DND-41 (cell line): ENCODE results near the gene PRRC2B.

ENCODE experiments used
- ATAC-seq: fragments of 200-7000 bp; cut with Tn5 transposase; 3 replicates; pipeline ENCODE4 v1.9.1; 2021; ENCODE audit warnings: low read depth; ENCODE audit not compliant: insufficient read depth
- DNase-seq: peaks from one replicate; pipeline ENCODE4 v3.0.0-alpha.2; 2020
- H2AFZ ChIP-seq: 2 replicates; pipeline ENCODE4 v1.6.0; 2012; ENCODE audit warnings: low read depth, low read length
- H3K27ac ChIP-seq: 2 replicates; pipeline ENCODE4 v1.5.1; 2012; ENCODE audit warnings: low read length, inconsistent platforms
- H3K27me3 ChIP-seq: fragments of 200-600 bp; sonication (generic); 2 replicates; pipeline ENCODE4 v1.6.0; 2012; ENCODE audit warnings: low read length, mild to moderate bottlenecking, inconsistent platforms; ENCODE audit not compliant: insufficient read depth, poor library complexity
- H3K36me3 ChIP-seq: 2 replicates; pipeline ENCODE4 v1.5.1; 2012; ENCODE audit warnings: low read length, inconsistent platforms; ENCODE audit not compliant: insufficient read depth
- H3K4me1 ChIP-seq: 2 replicates; pipeline ENCODE4 v1.5.1; 2012; ENCODE audit warnings: mild to moderate bottlenecking, low read length; ENCODE audit not compliant: insufficient read depth
- H3K4me2 ChIP-seq: 2 replicates; pipeline ENCODE4 v1.6.0; 2012; ENCODE audit warnings: mild to moderate bottlenecking, moderate library complexity, low read length, inconsistent platforms; ENCODE audit not compliant: insufficient read depth
- H3K4me3 ChIP-seq, 2 experiments: fragments of 200-600 bp in 1 of 2; shearing (Covaris generic) in 1 of 2; 2 replicates each; pipeline ENCODE4 v1.5.1; 2012 to 2016; ENCODE audit warnings: inconsistent platforms in 2 of 2, low read length in 2 of 2, mild to moderate bottlenecking in 2 of 2, low read depth in 1 of 2, moderate library complexity in 1 of 2
- H3K79me2 ChIP-seq: 2 replicates; pipeline ENCODE4 v1.6.0; 2012; ENCODE audit warnings: low read length, inconsistent platforms; ENCODE audit not compliant: insufficient read depth
- H3K9ac ChIP-seq: 2 replicates; pipeline ENCODE4 v1.6.0; 2012; ENCODE audit warnings: low read depth, mild to moderate bottlenecking, inconsistent platforms, low read length, moderate library complexity
- H3K9me3 ChIP-seq: 2 replicates; pipeline ENCODE4 v1.5.1; 2012; ENCODE audit warnings: low read length, moderate library complexity, mild to moderate bottlenecking, inconsistent platforms; ENCODE audit not compliant: insufficient read depth, severe bottlenecking
- H4K20me1 ChIP-seq: 2 replicates; pipeline ENCODE4 v1.6.0; 2012; ENCODE audit warnings: low read length; ENCODE audit not compliant: insufficient read depth
- CTCF ChIP-seq: IDR thresholded peaks from 2 replicates; pipeline ENCODE4 v1.5.1; 2012; ENCODE audit warnings: borderline replicate concordance, low read length, moderate library complexity, mild to moderate bottlenecking; ENCODE audit not compliant: poor library complexity, severe bottlenecking; ENCODE audit errors: extremely low read depth
- EZH2 ChIP-seq: IDR thresholded peaks from 3 replicates; pipeline ENCODE4 v1.6.1; 2012; ENCODE audit warnings: borderline replicate concordance, low read depth, mild to moderate bottlenecking, moderate library complexity, low read length, inconsistent platforms; ENCODE audit not compliant: severe bottlenecking

PRRC2B gene

GRCh38 chr9:131525643-131526565 lies 132.0 kb downstream of the PRRC2B start:
- Histone ChIP-seq H3K9ac (no peak overlapping the region), H3K4me2 (no peak overlapping the region), H3K27me3 (no peaks in the 10 kb centered on the region), H3K4me3 (no peak overlapping the region), H3K9me3 (no peaks in the 10 kb centered on the region), H2AFZ (no peak overlapping the region), H4K20me1 (peaks cover 18% of the 10 kb centered on the region; the same call in 1 of the 2 replicates), H3K36me3 (peaks cover 87% of the 10 kb centered on the region), H3K4me1 (peaks cover 14% of the 10 kb centered on the region), H3K79me2 (peaks cover 24% of the 10 kb centered on the region), H3K27ac (no peak overlapping the region)
- DNase-seq (no peak), ATAC-seq (no peak)
- TF ChIP-seq EZH2 = no peak
- no peak for TF ChIP-seq CTCF

DNA sequence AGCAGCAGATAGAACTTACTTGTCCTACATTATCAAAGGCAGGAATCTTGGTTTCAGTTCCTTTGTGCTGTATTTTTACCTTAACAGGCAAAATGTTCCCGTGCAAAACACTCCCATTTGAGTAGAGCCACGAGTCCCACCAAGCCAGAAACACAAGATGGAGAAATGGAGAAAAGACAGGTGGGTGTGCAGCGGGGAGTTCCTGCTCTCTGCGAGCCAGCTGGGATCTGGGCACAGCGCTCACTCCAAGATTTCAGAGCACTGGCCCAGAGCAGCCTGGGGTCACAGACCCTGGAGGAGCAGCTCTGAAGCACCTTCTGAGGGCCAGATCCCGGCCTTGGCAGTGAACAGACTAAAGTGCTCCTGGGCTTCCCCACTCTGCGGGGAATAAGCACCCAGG lies 134.3 kb downstream of the PRRC2B start:
- ATAC-seq (no peak), DNase-seq (no peak)
- Histone ChIP-seq H3K79me2 (peaks cover 25% of the 10 kb centered on the region), H4K20me1 (peaks cover 18% of the 10 kb centered on the region; the same call in 1 of the 2 replicates), H3K4me1 (peaks cover 21% of the 10 kb centered on the region), H3K27ac (no peak overlapping the region), H3K9ac (no peak overlapping the region), H3K27me3 (no peaks in the 10 kb centered on the region), H2AFZ (no peak overlapping the region), H3K4me2 (no peak overlapping the region), H3K36me3 (peaks cover 70% of the 10 kb centered on the region), H3K9me3 (no peaks in the 10 kb centered on the region), H3K4me3 (no peak overlapping the region)
- TF ChIP-seq EZH2 (no peak), CTCF (no peak)

GRCh38 chr9:131528886-131529505 lies 135.1 kb downstream of the PRRC2B start:
- DNase-seq (no peak), ATAC-seq (no peak)
- H3K4me3 ChIP-seq = peak overlapping the region in 1 of 2 experiments; percentile 59; a peak in 1 of 4 replicates
- no peaks in the 10 kb centered on the region for H3K27me3 ChIP-seq
- peaks cover 25% of the 10 kb centered on the region for H3K79me2 ChIP-seq
- peaks cover 15% of the 10 kb centered on the region; the same call in 1 of the 2 replicates for H4K20me1 ChIP-seq
- TF ChIP-seq CTCF = no peak
- no peak for TF ChIP-seq EZH2
- H3K27ac ChIP-seq = no peak overlapping the region
- H3K36me3 ChIP-seq = peaks cover 62% of the 10 kb centered on the region
- H3K9ac ChIP-seq = peak overlapping the region; percentile 60; the same call in 1 of the 2 replicates
- H2AFZ ChIP-seq = no peak overlapping the region
- peak overlapping the region; percentile 69 for H3K4me2 ChIP-seq
- H3K4me1 ChIP-seq = peaks cover 21% of the 10 kb centered on the region
- no peaks in the 10 kb centered on the region for H3K9me3 ChIP-seq
